Measurements from ENCODE around the gene LSP1. TPM values are rescaled to one million over a fixed set of nuclear protein-coding genes. Genes with fewer than 3 reads are reported as not detected.

Gene LSP1
- total and polyA plus RNA-seq, 2 of the 8 experiments (the other 6 are each of a cell fraction or from before 2014, with no cell fraction given), result 0.03 TPM; not detected in 1

DNA sequence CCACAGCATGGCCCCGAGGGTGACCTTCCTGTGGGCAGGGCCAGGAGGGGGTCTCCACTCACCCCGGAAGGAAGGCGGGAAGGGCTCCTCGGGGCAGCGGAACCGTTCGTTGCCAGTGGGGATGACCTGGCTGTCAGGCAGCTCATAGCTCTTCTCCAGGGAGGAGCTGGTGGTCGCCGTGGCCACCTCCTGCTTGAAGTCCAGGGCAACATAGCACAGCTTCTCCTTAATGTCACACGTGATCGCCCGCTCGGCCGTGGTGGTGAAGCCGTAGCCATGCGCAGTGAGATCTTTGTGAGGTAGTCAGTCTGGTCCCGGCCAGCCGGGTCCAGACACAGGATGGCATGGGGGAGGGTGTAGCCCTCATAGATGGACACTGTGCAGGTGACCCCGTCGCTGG lies 49.6 kb upstream of the LSP1 start:
- no peak overlapping the region for H3K4ac ChIP-seq (replicated peaks; ENCODE audit: insufficient read length, low read depth, low read length)
- H3K4me3 ChIP-seq (ENCODE audit: extremely low read depth in 1 of 4, insufficient read depth in 2 of 4, low read depth in 3 of 4, low read length in 4 of 4), result no peak overlapping the region
- H4K5ac ChIP-seq (ENCODE audit: insufficient read length, low read depth, low read length), result no peak overlapping the region
- peaks cover 0 to 2% (median 1%) of the 10 kb centered on the region in 4 experiments; a peak in 3 of 7 replicates for H3K27me3 ChIP-seq (replicated peaks in 1 of 4; ENCODE audit: control insufficient read depth in 3 of 4, extremely low read depth in 1 of 4, insufficient read depth in 3 of 4, low read length in 3 of 4)
- H3K4me1 ChIP-seq (replicated peaks in 1 of 4; ENCODE audit: control insufficient read depth in 3 of 4, insufficient read depth in 4 of 4, low read length in 3 of 4), result 0 out of 7 replicates have a peak, but pooled peaks cover 0 to 3% (median 0%) of the 10 kb centered on the region in 4 experiments
- ChIA-PET CTCF (ENCODE audit: partially characterized antibody) (interaction anchor here (0.6 to 6.8 kb wide), 7 partner anchors 22 to 361 kb away, joined by 3 to 38 read pairs (median 5); no protein-coding TSS in a partner anchor), POLR2A (ENCODE audit: partially characterized antibody) (no interaction called here)
- H3K79me1 ChIP-seq (ENCODE audit: low read depth, low read length), result no peaks in the 10 kb centered on the region
- H4K91ac ChIP-seq (replicated peaks; ENCODE audit: insufficient read length, low read length), result no peak overlapping the region
- H3K18ac ChIP-seq (ENCODE audit: extremely low read depth, low read length), result no peak overlapping the region
- no peaks in the 10 kb centered on the region for H4K20me1 ChIP-seq (replicated peaks in 1 of 2; ENCODE audit: control insufficient read depth in 1 of 2, insufficient read depth in 2 of 2, low read length in 2 of 2)
- H4K8ac ChIP-seq (ENCODE audit: extremely low read depth, insufficient read depth, low read length), result no peak overlapping the region
- H3K27ac ChIP-seq (ENCODE audit: low read depth, low read length), result no peak overlapping the region
- H3K56ac ChIP-seq (replicated peaks; ENCODE audit: insufficient read length, low read depth, low read length), result no peak overlapping the region
- DNase-seq (ENCODE audit: low read depth in 1 of 2, low spot score in 2 of 2), result no peak
- H3K79me2 ChIP-seq (ENCODE audit: control insufficient read depth in 1 of 2, insufficient read depth in 2 of 2, low read length in 2 of 2), result no peaks in the 10 kb centered on the region
- H2BK5ac ChIP-seq (ENCODE audit: low read depth, low read length), result no peak overlapping the region
- H2AK5ac ChIP-seq (ENCODE audit: low read depth, low read length), result no peak overlapping the region
- H2BK20ac ChIP-seq (ENCODE audit: low read length), result no peak overlapping the region
- H3K9ac ChIP-seq (replicated peaks in 1 of 4; ENCODE audit: extremely low read depth in 1 of 4, low read depth in 3 of 4, low read length in 3 of 4), result no peak overlapping the region
- no peak overlapping the region for H3K4me2 ChIP-seq (ENCODE audit: insufficient read depth in 1 of 2, low read depth in 2 of 2, low read length in 2 of 2)
- WGBS, 2 experiments (ENCODE audit: extremely low coverage in 1 of 2, insufficient coverage in 1 of 2, insufficient read length in 1 of 2, insufficient replicate concordance in 2 of 2, low coverage in 1 of 2, low lambda C conversion rate in 2 of 2, missing lambda C conversion rate in 1 of 2), result 94% methylated on average over 14 of the region's 20 CpGs; no CpG with 5 or more reads in 1 of the 2 experiments
- H2BK12ac ChIP-seq (ENCODE audit: low read depth, low read length), result no peak overlapping the region
- H2AFZ ChIP-seq (ENCODE audit: low read length), result no peak overlapping the region
- no peak overlapping the region for H3K14ac ChIP-seq (ENCODE audit: insufficient read length)
- FAIRE-seq, result no peak
- H3K9me3 ChIP-seq (ENCODE audit: insufficient read depth in 2 of 2, low read depth in 1 of 2, low read length in 1 of 2), result no peaks in the 10 kb centered on the region; a peak in 1 of 4 replicates
- no peaks in the 10 kb centered on the region for H3K23me2 ChIP-seq (ENCODE audit: low read depth, low read length)
- no peaks in the 10 kb centered on the region for H3K36me3 ChIP-seq (ENCODE audit: control insufficient read depth in 2 of 4, insufficient read depth in 4 of 4, low read length in 3 of 4)
- H2BK15ac ChIP-seq (ENCODE audit: low read length), result no peak overlapping the region
- H2BK120ac ChIP-seq (replicated peaks; ENCODE audit: low read depth, low read length), result no peak overlapping the region
- H3K23ac ChIP-seq (ENCODE audit: insufficient read length), result no peak overlapping the region
- TF ChIP-seq, protein P1, sequence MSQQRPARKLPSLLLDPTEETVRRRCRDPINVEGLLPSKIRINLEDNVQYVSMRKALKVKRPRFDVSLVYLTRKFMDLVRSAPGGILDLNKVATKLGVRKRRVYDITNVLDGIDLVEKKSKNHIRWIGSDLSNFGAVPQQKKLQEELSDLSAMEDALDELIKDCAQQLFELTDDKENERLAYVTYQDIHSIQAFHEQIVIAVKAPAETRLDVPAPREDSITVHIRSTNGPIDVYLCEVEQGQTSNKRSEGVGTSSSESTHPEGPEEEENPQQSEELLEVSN (IDR thresholded peaks at IDR 0.05), result no peak
- TF ChIP-seq, protein P2, sequence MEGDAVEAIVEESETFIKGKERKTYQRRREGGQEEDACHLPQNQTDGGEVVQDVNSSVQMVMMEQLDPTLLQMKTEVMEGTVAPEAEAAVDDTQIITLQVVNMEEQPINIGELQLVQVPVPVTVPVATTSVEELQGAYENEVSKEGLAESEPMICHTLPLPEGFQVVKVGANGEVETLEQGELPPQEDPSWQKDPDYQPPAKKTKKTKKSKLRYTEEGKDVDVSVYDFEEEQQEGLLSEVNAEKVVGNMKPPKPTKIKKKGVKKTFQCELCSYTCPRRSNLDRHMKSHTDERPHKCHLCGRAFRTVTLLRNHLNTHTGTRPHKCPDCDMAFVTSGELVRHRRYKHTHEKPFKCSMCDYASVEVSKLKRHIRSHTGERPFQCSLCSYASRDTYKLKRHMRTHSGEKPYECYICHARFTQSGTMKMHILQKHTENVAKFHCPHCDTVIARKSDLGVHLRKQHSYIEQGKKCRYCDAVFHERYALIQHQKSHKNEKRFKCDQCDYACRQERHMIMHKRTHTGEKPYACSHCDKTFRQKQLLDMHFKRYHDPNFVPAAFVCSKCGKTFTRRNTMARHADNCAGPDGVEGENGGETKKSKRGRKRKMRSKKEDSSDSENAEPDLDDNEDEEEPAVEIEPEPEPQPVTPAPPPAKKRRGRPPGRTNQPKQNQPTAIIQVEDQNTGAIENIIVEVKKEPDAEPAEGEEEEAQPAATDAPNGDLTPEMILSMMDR (IDR thresholded peaks at IDR 0.05; ENCODE audit: control extremely low read depth in 1 of 3, insufficient read depth in 1 of 3, low read depth in 1 of 3, low read length in 3 of 3), result no peak
- TF ChIP-seq SP1 (IDR thresholded peaks at IDR 0.05; ENCODE audit: low read depth, low read length) (no peak), JUND (IDR thresholded peaks at IDR 0.05; ENCODE audit: low read length) (no peak), KDM4A (IDR thresholded peaks at IDR 0.05; ENCODE audit: low read depth, low read length, severe bottlenecking) (no peak), CBX5 (IDR thresholded peaks at IDR 0.05; ENCODE audit: low read depth, low read length) (no peak), RFX5 (IDR thresholded peaks at IDR 0.05; ENCODE audit: borderline replicate concordance, low read depth, low read length) (no peak), SUZ12 (IDR thresholded peaks at IDR 0.05; ENCODE audit: low read length) (no peak), PHF8 (conservative IDR thresholded peaks at IDR 0.05; ENCODE audit: low read depth, low read length) (no peak), CTBP2 (IDR thresholded peaks at IDR 0.05; ENCODE audit: borderline replicate concordance, insufficient read depth, insufficient read length, low read length) (no peak), KDM1A (IDR thresholded peaks at IDR 0.05; ENCODE audit: borderline replicate concordance, low read length) (no peak)

Measured in H1 (cell line).